Measurements from ENCODE around the gene TRAPPC10. TPM values are rescaled to one million over a fixed set of nuclear protein-coding genes. Genes with fewer than 3 reads are reported as not detected.

TRAPPC10 gene
- total and polyA plus RNA-seq, 2 experiments from 2014 or later, result 9.9 to 21.0 TPM

GRCh38 chr21:44084496-44085241 is 72.6 kb downstream of the TRAPPC10 start:
- H4K20me1 ChIP-seq (ENCODE audit: insufficient read depth), result no peaks in the 10 kb centered on the region
- H3K4me3 ChIP-seq, result no peak overlapping the region
- no peaks in the 10 kb centered on the region for H3K4me1 ChIP-seq (ENCODE audit: insufficient read depth)
- H3K9me3 ChIP-seq (ENCODE audit: low read depth), result no peaks in the 10 kb centered on the region
- in situ Hi-C loops (cut with MboI), result no loop called here
- DNase-seq, result no peak
- WGBS, 2 experiments (ENCODE audit: low coverage in 1 of 2, low lambda C conversion rate in 2 of 2, missing lambda C conversion rate in 2 of 2), result 91 to 92% methylated on average over 7 of the region's 7 CpGs
- peaks cover 18% of the 10 kb centered on the region; the same call in 1 of the 2 replicates for H3K36me3 ChIP-seq (ENCODE audit: low read depth)
- H2AFZ ChIP-seq, result no peak overlapping the region
- TF ChIP-seq EZH2phosphoT487 (IDR thresholded peaks at IDR 0.05; ENCODE audit: insufficient read depth, low read depth) (no peak), EZH2 (IDR thresholded peaks at IDR 0.05; ENCODE audit: insufficient read depth, poor library complexity, severe bottlenecking) (no peak)
- H3K79me2 ChIP-seq (ENCODE audit: insufficient read depth), result 0 out of 2 replicates have a peak, but pooled peaks cover 8% of the 10 kb centered on the region
- no peak overlapping the region for H3K27ac ChIP-seq
- H3K4me2 ChIP-seq (ENCODE audit: unreplicated experiment), result no peak overlapping the region
- H3K9me2 ChIP-seq (ENCODE audit: insufficient read depth), result no peaks in the 10 kb centered on the region
- no peaks in the 10 kb centered on the region for H3F3A ChIP-seq (ENCODE audit: insufficient read depth)
- H3K27me3 ChIP-seq (replicated peaks; ENCODE audit: insufficient read depth), result no peaks in the 10 kb centered on the region
- no peak overlapping the region for H3K9ac ChIP-seq

GRCh38 chr21:44085491-44086321 is 73.6 kb downstream of the TRAPPC10 start:
- Histone ChIP-seq H3K9ac (no peak overlapping the region), H3K4me2 (ENCODE audit: unreplicated experiment) (no peak overlapping the region), H3K27ac (no peak overlapping the region)

GRCh38 chr21:44086636-44087425 is 74.7 kb downstream of the TRAPPC10 start:
- in situ Hi-C loops (cut with MboI), result no loop called here
- Histone ChIP-seq H3K4me1 (ENCODE audit: insufficient read depth) (no peaks in the 10 kb centered on the region), H3K27me3 (replicated peaks; ENCODE audit: insufficient read depth) (no peaks in the 10 kb centered on the region), H3K9ac (no peak overlapping the region), H3K36me3 (ENCODE audit: low read depth) (peaks cover 10% of the 10 kb centered on the region; the same call in 1 of the 2 replicates), H3K4me2 (ENCODE audit: unreplicated experiment) (no peak overlapping the region), H3K4me3 (no peak overlapping the region), H3K9me2 (ENCODE audit: insufficient read depth) (no peaks in the 10 kb centered on the region), H3K9me3 (ENCODE audit: low read depth) (no peaks in the 10 kb centered on the region), H2AFZ (no peak overlapping the region), H4K20me1 (ENCODE audit: insufficient read depth) (no peaks in the 10 kb centered on the region), H3K27ac (no peak overlapping the region), H3F3A (ENCODE audit: insufficient read depth) (no peaks in the 10 kb centered on the region), H3K79me2 (ENCODE audit: insufficient read depth) (0 out of 2 replicates have a peak, but pooled peaks cover 8% of the 10 kb centered on the region)
- no peak for DNase-seq
- WGBS, 2 experiments (ENCODE audit: low coverage in 1 of 2, low lambda C conversion rate in 2 of 2, missing lambda C conversion rate in 2 of 2), result 92 to 96% methylated on average over 18 to 21 of the region's 21 CpGs
- no peak for TF ChIP-seq EZH2phosphoT487 (IDR thresholded peaks at IDR 0.05; ENCODE audit: insufficient read depth, low read depth)
- no peak for TF ChIP-seq EZH2 (IDR thresholded peaks at IDR 0.05; ENCODE audit: insufficient read depth, poor library complexity, severe bottlenecking)

More at GRCh38 chr21:44085491-44086321, 73.6 kb downstream of the TRAPPC10 start:
- TF ChIP-seq EZH2phosphoT487 (IDR thresholded peaks at IDR 0.05; ENCODE audit: insufficient read depth, low read depth), result no peak
- no peak for TF ChIP-seq EZH2 (IDR thresholded peaks at IDR 0.05; ENCODE audit: insufficient read depth, poor library complexity, severe bottlenecking)
- peaks cover 8% of the 10 kb centered on the region; the same call in 1 of the 2 replicates for H3K36me3 ChIP-seq (ENCODE audit: low read depth)
- H3F3A ChIP-seq (ENCODE audit: insufficient read depth), result no peaks in the 10 kb centered on the region
- H3K4me3 ChIP-seq, result no peak overlapping the region
- H3K27me3 ChIP-seq (replicated peaks; ENCODE audit: insufficient read depth), result no peaks in the 10 kb centered on the region
- no peaks in the 10 kb centered on the region for H3K9me3 ChIP-seq (ENCODE audit: low read depth)
- H3K9me2 ChIP-seq (ENCODE audit: insufficient read depth), result no peaks in the 10 kb centered on the region
- no peak for DNase-seq
- no peaks in the 10 kb centered on the region for H4K20me1 ChIP-seq (ENCODE audit: insufficient read depth)
- no peaks in the 10 kb centered on the region for H3K4me1 ChIP-seq (ENCODE audit: insufficient read depth)
- H3K79me2 ChIP-seq (ENCODE audit: insufficient read depth), result 0 out of 2 replicates have a peak, but pooled peaks cover 8% of the 10 kb centered on the region
- in situ Hi-C loops (cut with MboI), result no loop called here
- WGBS, 2 experiments (ENCODE audit: low coverage in 1 of 2, low lambda C conversion rate in 2 of 2, missing lambda C conversion rate in 2 of 2), result 83 to 84% methylated on average over 14 to 15 of the region's 15 CpGs
- H2AFZ ChIP-seq, result no peak overlapping the region

Data from GM23248 (cell line).